NCI-H2107 treated with DMSO at 0.1 percent for 48 hours (cell line): Measurements from ENCODE around the gene PCBD2.
A peak's percentile ranks its signal among the peaks of the same experiment; 100 is the strongest.
"Not testable (repeated sequence)": the region's sequence is repeated elsewhere in the genome, so short reads cannot be mapped to it uniquely, and the experiment has no call there.

Experiments used
- DNase-seq: peaks from one replicate; lab custom pipeline; 2025; ENCODE audit not compliant: unreplicated experiment; lab: John Stamatoyannopoulos, UW

The PCBD2 gene

DNA sequence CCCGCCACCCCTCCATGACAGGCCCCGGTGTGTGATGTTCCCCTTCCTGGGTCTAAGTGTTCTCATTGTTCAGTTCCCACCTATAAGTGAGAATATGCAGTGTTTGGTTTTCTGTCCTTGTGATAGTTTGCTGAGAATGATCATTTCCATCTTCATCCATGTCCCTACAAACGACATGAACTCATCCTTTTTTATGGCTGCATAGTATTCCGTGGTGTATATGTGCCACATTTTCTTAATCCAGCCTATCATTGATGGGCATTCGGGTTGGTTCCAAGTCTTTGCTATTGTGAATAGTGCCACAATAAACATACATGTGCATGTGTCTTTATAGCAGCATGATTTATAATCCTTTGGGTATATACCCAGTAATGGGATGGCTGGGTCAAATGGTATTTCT is 93.1 kb downstream of the PCBD2 start:
- DNase-seq = not testable (repeated sequence)

DNA sequence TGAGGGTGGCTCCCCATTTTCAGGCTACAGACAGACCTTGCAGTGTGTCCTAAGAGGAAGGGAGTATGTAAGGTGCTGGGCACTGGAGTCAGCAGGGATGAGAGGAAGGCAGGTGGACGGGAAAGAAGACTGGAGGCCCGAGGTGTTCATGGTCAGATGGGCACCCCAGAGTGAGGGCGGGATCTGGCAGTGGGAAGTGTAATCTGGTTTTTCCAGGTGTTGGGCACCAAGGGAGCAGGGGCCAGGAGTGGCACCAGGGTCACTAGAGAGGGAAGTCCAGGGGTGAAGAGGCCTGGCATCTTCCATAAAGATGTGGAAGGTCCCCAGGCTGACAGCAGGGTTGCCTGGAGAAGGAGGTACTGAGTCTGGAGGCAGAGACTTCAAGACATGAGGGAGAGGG is 99.4 kb downstream of the PCBD2 start:
- DNase-seq = no peak

DNA sequence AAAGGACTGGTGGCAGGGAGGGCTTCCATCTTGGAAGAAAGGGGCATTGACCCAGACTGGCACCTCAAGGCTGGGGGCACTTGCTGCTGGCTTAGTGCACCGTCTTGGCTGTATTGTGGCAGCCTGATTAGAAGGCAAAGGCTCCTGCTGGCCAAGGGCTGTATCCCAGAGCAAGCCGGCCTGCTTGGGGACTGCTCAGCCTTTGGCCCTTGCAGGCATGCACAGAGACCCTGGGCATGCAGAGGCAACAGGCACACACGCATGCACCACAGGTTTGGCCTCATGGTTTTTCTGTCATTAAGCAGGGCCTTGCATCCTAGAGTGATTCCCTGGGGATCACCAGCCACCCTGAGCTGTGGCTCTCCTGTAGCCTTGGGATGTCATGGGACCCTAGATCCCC is 100.1 kb downstream of the PCBD2 start:
- no peak for DNase-seq

DNA sequence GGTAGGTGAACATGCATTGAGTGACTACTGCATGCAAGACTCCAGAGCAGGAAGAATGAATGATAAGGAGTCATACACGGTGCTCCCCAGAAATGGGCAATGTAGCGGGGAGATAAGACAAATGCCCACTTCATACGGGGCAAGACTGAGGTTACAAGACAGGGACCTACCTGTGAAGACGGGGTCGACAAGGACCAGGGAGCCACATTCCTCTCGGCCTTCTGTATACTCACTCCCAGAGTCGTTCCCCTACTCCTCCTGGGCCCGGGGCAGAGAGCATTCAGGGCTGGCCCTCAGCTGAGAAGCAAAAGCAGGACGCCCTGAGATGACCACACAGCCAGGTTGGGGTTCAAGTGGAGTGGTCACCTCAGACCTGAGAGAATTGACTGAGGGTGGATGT is 102.4 kb downstream of the PCBD2 start:
- DNase-seq = no peak

DNA sequence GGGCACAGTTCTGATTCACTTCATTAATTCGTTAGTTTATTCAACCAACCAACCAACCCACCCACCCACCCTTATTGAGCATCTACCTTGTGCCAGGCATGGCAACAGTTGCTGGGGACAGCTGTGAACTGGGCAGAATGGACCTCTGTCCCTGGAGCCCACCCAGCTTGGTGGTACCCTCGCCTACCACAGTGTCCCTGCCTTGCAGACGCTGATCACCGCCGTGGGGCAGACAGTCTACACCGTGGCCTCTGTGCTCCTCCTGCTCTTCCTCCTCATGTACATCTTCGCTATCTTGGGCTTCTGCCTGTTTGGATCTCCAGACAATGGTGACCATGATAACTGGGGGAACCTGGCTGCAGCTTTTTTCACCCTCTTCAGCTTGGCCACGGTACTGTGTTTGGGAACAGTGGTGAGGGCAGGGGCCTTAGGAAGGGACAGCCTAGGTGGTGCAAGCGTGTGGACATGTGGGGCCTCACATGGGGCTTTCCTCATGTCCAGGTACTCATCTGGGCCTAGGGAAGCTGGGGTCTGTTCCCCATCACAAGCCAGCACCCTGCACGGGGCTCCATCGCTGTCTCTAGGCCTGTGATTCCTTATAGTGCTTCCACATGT is 102.9 kb downstream of the PCBD2 start:
- DNase-seq = no peak

DNA sequence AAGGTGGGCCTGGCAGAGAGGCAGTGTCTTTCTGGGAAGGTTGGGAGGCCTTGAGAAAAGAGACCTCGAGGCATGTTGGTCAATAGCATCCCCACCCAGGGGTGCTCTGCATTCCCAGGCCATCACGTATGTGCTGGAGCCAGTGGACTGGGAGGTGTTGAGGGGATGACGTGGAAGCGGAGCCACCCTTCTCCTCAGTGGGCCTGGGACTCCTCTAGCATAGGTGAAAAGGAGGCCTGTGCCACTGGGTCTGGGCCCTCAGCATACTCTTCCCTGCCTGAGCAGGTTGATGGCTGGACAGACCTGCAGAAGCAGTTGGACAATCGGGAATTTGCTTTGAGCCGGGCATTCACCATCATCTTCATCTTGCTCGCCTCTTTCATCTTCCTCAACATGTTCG is 103.6 kb downstream of the PCBD2 start:
- DNase-seq = no peak

DNA sequence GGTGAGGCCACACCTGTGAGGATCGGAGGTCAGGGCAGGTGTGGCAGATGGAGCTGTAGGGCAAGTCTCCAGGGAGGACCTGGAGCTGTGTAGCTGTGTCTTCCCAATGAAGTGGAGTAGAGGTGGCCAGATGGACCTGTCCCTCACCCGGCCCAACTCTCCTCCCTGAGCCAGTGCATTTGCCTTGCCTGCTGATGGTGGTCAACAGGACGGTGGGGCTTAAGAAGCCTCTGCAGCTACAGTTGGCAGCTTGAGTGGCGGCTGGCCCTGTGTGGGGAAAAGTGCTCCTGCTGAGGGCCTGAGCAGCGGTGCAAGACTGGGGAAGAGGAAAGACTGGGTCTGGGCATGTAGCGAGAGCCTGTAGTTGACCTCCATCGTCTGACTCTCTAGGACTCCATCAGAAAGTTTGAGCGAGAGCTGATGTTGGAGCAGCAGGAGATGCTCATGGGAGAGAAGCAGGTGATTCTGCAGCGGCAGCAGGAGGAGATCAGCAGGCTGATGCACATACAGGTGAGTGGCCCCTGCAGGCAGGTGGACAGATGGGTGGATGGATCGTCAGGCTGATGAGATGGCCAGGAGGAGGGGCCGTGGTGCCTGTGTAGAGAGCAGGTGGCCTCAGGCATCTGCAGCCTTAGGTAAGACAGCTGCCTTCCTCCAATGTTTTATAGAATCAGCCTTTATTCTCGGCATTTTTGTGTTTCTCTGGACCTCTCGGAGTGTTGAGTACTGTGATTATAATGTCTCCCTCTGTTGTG is 104.2 kb downstream of the PCBD2 start:
- DNase-seq = peak; percentile 27

DNA sequence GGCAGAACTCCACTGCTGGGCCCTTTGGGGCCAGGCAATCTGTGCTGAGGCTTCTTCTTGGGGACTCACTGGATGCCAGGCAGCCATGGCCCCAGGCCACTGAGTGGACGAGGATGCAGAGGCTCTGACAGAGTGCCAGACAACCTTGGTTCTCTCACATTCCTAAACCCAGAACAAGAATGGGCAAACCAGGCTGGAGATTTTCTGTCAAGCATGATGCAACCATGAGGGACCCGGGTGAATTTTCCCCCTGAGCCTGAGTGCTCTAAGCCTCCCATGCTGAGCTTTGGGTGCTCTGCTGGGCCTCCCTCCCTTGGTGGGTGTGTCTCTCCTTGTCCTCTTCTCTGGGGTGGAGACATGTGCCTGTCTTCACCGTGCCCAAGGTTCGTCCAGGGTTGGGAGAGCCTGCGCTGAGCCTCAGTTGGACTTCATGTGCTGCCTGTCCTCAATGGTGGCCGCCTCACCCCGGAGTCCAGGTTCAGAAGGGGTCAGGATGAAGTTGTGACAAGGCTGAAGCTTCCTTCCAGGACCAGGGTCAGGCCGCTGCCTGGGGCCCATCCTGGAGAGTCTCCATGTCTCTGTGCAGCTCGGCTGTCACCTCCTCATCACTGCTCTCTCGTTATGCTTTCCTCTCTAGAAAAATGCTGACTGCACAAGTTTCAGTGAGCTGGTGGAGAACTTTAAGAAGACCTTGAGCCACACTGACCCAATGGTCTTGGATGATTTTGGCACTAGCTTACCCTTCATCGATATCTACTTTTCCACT is 105.0 kb downstream of the PCBD2 start:
- DNase-seq = no peak

DNA sequence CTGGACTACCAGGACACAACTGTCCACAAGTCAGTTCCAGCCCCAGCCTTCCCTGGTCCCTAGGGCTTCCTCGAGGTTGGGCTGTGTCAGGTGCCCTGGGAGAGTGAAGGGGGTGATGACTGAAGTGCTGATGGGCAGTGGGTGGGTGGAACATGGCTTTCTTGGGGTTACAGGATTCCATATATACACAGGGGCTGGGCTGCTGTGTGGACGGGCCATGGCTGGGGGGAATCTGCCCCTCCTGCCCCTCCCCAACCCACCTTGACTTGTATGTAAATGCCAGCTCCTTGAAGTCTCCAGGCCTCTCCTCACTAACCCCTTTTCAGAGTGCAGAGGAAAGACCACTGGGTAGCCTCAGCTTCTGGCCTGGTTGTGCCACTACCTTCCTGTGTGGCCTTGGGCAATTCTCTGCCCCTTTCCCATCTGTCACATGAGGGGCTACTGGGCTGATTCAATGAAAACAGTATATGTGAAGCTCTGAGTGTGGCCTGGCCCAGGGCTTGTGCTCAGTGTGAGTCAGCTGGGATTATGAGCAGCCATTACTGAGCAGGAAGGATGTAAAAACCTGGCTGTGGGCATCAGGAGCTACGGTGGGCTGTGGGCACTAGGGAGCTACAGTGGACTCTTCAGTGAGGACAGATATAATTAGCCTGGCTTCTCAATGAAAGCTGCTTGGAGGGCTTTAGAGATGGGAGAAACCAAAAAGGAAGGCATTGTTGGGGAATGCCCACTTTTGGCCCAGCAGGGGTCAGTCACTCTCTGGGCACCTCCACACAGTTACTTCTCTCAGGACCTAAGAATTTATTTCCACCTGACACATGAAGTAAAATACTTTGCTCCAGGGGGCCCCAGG is 105.8 kb downstream of the PCBD2 start:
- DNase-seq = no peak

DNA sequence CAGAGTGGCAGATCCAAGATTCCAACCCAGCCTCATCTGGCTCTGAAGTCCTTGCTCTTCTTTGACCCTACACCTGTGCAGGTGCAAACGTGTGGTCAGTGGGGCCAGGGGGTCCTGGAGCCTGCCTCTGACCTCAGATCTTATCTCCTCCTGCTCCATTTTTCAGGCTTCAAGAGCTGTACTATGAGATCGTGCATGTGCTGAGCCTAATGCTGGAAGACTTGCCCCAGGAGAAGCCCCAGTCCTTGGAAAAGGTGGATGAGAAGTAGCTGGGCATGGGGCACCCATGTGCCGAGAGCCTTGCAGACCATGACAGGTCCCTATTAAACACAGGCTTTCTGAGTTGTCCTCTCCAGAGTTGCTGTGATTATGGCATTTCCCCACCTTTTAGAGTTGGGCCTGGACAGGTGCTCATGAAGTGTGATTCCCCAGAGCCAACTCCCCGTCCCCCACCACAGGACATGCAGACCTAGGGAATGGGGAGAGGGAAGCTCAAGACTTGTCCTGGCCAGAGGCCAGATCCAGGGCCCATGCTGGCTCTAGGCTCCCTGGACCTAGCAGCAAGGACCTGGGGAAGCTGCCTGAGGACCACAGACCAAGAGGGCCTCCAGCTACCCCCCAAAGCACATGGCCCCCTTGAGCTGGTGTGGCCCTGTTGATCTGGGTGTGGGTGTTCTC is 106.6 kb downstream of the PCBD2 start:
- no peak for DNase-seq

DNA sequence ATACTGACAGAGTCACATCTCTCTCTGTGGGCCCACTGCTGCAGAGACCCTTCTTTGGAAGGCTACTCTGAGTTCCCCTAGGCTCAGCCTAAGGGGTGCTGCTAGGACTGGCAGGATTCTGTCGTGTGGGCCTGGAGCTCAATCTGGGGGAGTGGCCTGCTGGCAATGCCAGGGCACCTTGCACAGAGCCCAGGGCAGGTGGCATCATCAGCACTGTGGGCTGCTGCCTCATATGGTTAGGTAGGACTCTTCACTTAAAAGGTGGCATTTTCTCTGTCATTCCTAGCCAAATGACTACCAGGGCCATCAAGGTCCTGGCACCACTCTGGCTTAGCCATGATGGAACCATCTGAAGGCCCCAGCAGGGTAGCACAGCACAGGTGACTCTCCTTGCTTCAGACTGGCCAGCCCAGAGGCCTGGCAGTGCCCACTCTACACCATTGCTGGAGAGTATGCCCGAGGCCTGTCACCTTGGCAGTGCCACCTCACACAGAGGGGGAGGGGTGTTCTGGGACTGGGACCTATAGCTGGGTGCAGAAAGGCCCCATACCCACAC is 107.2 kb downstream of the PCBD2 start:
- no peak for DNase-seq
